ENCODE results near the gene UMAD1.

DNA sequence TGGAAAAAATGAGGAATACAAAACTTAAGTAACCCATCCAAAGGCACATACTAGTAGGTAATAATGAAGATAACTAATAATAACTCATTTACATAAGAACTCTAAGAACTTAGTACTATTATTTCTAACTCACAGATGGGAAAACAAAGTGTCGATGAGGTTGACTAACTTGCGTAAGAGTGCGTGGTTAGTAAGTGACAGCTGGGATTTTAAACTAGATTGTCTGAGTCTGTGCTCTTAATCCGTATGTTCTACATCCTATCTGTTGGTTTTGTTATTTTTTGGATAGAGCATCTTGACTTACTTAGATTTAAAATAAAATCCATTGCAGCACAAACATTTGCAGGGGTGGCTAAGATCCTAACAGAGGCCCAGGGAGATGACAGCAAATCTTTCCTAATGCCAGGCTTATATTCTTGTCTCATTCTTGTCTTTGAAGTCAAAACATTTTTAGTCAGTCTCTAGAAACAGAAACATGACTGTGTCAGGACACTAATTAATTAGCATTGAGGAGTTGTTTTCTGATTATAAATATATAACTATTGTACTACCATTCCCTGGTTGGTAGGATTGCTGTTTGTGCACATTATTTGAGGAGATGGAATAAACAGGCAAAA, 66.1 kb downstream of the UMAD1 start:
- TF ChIP-seq, protein P1, sequence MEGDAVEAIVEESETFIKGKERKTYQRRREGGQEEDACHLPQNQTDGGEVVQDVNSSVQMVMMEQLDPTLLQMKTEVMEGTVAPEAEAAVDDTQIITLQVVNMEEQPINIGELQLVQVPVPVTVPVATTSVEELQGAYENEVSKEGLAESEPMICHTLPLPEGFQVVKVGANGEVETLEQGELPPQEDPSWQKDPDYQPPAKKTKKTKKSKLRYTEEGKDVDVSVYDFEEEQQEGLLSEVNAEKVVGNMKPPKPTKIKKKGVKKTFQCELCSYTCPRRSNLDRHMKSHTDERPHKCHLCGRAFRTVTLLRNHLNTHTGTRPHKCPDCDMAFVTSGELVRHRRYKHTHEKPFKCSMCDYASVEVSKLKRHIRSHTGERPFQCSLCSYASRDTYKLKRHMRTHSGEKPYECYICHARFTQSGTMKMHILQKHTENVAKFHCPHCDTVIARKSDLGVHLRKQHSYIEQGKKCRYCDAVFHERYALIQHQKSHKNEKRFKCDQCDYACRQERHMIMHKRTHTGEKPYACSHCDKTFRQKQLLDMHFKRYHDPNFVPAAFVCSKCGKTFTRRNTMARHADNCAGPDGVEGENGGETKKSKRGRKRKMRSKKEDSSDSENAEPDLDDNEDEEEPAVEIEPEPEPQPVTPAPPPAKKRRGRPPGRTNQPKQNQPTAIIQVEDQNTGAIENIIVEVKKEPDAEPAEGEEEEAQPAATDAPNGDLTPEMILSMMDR (conservative IDR thresholded peaks at IDR 0.05; ENCODE audit: low read length): no peak
- no peak for TF ChIP-seq EZH2phosphoT487 (IDR thresholded peaks at IDR 0.05; ENCODE audit: borderline replicate concordance)
